ENCODE measurements around the gene ANKRD63. TPM values are rescaled to one million over a fixed set of nuclear protein-coding genes. Genes with fewer than 3 reads are reported as not detected.

ANKRD63 gene
- total RNA-seq, 1 experiment from 2014 or later, result not detected

DNA sequence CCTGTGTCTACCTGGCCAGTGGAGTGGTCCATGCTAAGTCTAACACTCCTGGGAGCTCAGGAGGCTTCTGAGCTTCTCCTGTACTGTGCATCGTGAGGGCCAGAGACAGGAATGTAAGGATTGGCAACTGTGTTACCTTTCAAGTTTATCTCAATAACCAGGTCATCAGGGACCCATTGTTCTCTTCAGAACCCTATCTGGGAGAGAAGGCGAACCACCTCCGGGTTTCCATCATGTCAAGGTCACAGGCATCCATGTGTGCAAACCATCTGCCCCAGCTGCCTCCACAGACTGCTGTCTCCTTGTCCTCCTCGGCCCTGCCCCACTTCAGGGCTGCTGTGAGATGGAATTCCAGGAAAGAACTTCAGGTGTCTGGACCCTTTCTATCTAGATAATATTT lies 5.9 kb downstream of the ANKRD63 start:
- no peaks in the 10 kb centered on the region for H3K9me3 ChIP-seq
- no peaks in the 10 kb centered on the region for H3K36me3 ChIP-seq
- H3K4me3 ChIP-seq, result no peak overlapping the region
- no peak for DNase-seq
- no peaks in the 10 kb centered on the region for H3K27me3 ChIP-seq

DNA sequence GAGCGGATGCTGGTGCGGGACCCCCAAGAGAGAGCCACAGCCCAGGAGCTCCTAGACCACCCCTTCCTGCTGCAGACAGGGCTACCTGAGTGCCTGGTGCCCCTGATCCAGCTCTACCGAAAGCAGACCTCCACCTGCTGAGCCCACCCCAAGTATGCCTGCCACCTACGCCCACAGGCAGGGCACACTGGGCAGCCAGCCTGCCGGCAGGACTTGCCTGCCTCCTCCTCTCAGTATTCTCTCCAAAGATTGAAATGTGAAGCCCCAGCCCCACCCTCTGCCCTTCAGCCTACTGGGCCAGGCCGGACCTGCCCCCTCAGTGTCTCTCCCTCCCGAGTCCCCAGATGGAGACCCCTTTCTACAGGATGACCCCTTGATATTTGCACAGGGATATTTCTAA lies 6.9 kb downstream of the ANKRD63 start:
- no peaks in the 10 kb centered on the region for H3K27me3 ChIP-seq
- H3K4me3 ChIP-seq, result no peak overlapping the region
- no peaks in the 10 kb centered on the region for H3K36me3 ChIP-seq
- DNase-seq, result no peak
- no peaks in the 10 kb centered on the region for H3K9me3 ChIP-seq

DNA sequence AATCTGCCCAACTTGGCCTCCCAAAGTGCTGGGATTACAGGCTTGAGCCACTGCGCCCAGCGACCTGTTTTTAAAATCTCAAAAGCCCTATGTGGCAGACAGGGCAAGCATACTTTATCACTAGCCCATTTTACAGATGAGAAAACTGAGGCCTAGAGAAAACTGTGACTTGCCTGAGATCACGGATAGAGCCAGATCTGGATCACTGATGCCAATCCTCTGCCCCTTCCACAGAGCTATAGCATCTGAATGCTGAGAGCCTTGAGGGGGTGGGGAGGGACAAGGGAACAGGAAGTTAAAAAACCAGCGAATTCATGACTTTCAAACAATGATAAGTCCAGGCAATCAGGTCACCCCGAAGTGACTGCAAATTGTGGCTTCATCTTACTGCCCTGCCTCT lies 7.3 kb downstream of the ANKRD63 start:
- Histone ChIP-seq H3K27me3 (no peaks in the 10 kb centered on the region), H3K36me3 (no peaks in the 10 kb centered on the region), H3K4me3 (no peak overlapping the region), H3K9me3 (no peaks in the 10 kb centered on the region)
- no peak for DNase-seq

DNA sequence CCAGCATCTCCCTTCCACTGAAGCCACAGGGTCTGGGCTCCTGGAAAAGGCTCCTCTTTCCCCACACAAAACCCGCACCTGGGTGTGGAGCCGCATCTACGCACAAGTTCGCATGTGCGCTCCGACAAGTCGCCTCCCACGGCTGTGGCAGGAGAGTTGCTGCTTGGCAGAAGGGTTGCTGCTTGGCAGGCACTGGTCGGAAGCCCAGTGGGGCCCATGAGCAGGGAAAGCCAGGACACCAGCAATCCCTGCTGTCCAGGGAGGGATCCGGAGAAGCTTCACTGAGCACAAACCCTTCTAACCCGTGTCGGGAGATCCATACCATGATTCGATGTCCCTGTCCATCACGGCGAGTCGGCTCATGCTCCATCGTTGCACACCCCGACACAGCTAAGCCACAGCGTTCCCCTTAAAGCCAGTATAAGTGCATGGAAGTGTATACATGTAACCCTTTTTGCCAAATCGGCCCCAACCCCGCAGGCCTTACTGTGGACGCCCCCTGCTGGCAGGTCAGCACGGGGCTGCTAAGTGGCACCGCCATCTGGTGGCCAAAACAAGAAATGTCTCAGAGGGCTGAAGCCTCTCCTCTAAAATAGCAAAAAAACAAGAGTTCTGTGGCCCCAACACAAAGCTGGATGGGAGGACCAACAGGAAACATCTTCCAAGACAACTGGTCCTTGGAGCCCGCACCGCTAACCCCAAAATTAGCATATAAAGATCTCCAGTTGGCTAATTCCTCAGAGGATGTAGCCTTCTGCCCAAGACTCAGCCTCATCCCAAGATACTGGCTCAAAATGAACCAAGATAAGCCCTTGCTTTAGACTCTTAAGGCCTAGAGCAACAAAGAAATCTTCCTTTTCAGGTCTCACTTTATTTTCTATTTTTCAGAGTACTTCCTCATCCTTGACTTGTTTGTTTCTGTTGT lies 8.3 kb downstream of the ANKRD63 start:
- Histone ChIP-seq H3K9me3 (no peaks in the 10 kb centered on the region), H3K27me3 (no peaks in the 10 kb centered on the region), H3K4me3 (no peak overlapping the region), H3K36me3 (no peaks in the 10 kb centered on the region)
- DNase-seq, result peak; percentile 64

DNA sequence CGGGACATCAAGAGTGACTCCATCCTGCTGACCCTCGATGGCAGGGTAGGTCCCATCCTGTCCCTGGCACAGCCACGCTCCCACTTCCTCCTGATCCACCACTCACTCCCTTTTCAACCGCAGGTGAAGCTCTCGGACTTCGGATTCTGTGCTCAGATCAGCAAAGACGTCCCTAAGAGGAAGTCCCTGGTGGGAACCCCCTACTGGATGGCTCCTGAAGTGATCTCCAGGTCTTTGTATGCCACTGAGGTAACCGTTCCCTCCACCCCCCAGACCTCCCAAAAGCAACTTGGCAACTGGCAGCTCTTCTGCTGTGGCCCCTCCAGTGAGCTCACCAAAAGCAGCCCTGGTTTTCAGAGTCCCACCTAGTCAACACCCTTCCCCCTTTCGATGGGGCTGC lies 9.4 kb downstream of the ANKRD63 start:
- Histone ChIP-seq H3K36me3 (no peaks in the 10 kb centered on the region), H3K4me3 (no peak overlapping the region), H3K9me3 (no peaks in the 10 kb centered on the region), H3K27me3 (no peaks in the 10 kb centered on the region)
- DNase-seq, result no peak

DNA sequence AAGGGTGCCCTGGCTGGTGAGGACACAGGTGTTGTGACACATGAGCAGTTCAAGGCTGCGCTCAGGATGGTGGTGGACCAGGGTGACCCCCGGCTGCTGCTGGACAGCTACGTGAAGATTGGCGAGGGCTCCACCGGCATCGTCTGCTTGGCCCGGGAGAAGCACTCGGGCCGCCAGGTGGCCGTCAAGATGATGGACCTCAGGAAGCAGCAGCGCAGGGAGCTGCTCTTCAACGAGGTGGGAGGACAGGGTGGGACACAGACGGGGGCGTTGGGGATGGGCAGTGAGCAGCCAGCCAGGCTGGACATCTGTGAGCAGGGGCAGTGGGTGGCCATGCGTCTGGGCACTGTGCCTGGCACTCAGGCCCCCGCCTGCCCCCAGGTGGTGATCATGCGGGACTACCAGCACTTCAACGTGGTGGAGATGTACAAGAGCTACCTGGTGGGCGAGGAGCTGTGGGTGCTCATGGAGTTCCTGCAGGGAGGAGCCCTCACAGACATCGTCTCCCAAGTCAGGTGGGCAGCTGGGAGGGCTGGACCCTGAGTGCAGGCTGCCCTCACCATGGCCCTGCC lies 10.3 kb downstream of the ANKRD63 start:
- H3K9me3 ChIP-seq, result no peaks in the 10 kb centered on the region
- no peaks in the 10 kb centered on the region for H3K36me3 ChIP-seq
- H3K4me3 ChIP-seq, result no peak overlapping the region
- no peak for DNase-seq
- no peaks in the 10 kb centered on the region for H3K27me3 ChIP-seq

DNA sequence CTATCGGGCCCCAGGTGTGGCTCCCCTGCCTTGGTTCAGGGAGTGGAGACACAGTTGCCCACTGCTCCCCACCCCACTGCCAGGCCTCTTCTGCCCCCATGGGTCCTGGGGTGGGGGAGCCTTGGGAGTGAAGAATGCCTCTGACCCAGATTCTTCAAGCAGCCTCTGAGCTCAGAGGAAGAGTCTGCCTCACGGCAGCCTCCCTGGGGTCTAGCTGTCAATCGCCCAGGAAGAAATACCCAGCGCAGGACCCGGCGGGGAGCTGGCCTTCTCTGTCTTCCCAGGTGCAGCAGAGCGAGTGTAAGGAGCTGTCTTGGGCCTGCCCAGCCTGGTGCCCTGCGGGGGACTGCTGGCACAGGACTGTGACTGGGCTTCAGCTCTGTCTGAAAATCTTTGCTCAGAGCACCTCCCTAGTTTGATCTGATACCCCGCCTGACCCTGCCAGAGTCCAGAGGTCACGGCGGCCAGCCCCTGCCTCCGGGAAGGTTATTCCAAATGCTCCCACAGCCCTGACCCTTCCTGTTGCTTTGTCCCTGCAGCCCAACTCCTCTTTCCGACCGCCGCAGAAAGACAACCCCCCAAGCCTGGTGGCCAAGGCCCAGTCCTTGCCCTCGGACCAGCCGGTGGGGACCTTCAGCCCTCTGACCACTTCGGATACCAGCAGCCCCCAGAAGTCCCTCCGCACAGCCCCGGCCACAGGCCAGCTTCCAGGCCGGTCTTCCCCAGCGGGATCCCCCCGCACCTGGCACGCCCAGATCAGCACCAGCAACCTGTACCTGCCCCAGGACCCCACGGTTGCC lies 11.0 kb downstream of the ANKRD63 start:
- no peak for DNase-seq
- no peak overlapping the region for H3K4me3 ChIP-seq
- no peaks in the 10 kb centered on the region for H3K27me3 ChIP-seq
- H3K9me3 ChIP-seq, result no peaks in the 10 kb centered on the region
- H3K36me3 ChIP-seq, result no peaks in the 10 kb centered on the region

DNA sequence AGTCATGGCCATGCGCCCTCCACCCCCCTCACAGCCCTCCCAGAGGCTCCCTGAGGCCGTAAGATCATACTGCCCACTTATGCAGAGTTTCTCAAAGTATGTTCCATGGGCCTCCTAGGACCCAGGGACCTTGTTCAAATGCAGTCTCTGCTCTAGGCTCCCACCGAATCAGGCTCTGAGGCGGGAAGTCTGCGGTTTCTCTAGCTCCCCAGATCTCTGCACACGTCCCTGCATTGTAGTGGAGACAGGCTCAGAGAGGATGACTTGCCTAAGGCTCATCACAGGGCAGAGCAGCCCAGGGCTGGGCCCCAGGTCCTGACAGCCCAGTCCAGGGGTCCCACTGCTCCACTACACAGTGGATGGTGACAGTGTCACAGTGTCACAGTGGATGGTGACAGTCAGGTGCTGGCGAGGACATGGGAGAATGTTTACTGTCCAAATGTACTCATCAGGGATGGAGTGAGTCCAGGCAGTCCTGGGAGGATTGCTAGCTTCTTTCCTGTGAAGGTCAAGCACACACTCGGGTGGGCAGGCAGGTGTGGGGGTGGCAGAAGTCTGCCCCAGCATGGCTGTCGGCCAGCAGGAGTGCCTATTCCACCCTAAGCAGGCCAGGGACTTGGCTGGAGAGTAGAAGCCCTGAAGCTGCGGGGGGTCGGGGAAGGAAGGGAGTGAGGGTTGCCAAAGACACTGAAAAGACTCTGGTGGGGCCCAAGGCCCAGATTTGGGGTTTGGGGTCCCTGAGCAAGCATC lies 12.4 kb downstream of the ANKRD63 start:
- Histone ChIP-seq H3K27me3 (no peaks in the 10 kb centered on the region), H3K36me3 (no peaks in the 10 kb centered on the region), H3K4me3 (no peak overlapping the region), H3K9me3 (no peaks in the 10 kb centered on the region)
- DNase-seq, result no peak

DNA sequence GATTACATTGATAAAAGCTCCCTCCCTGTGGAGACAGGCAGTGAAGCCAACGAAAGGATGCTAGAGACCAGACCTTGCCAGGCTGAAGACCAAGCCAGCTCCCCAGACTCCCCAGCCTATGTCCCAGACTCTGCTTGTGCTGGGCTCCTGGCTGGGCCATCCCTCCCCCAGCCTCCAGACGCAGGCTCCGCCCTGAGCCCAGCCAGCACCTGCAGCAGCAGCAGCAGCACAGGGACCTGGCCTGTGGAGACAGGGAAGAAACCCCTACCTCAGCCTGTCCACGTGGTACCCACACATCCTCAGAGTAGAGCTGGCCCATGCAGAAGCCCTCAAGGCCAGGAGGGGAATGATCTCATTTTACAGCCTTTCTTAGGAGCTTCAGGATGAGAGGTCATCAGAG lies 13.3 kb downstream of the ANKRD63 start:
- Histone ChIP-seq H3K36me3 (no peaks in the 10 kb centered on the region), H3K4me3 (no peak overlapping the region), H3K27me3 (no peaks in the 10 kb centered on the region), H3K9me3 (no peaks in the 10 kb centered on the region)
- DNase-seq, result no peak

DNA sequence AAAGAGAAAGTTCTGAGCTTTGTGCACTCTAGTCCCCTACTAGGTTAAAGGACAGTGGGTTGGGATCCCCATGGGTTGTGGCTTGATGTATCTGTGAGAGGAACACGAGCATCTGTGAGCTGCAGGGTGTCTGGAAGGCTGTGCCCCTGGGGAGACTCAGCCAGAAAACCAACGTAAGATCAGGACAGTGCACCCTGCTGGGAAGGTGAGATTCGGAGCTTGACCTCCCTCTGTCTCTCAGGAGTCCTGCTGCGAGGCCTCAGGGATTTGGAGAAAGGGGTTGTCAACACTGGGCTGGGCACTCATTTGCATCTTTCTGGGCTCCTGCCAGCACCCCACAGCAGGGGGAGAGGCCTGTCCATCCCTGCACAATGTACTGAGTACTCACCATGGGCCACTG lies 15.2 kb downstream of the ANKRD63 start:
- no peak overlapping the region for H3K4me3 ChIP-seq
- DNase-seq, result no peak
- H3K9me3 ChIP-seq, result no peaks in the 10 kb centered on the region
- H3K27me3 ChIP-seq, result no peaks in the 10 kb centered on the region
- H3K36me3 ChIP-seq, result no peaks in the 10 kb centered on the region

DNA sequence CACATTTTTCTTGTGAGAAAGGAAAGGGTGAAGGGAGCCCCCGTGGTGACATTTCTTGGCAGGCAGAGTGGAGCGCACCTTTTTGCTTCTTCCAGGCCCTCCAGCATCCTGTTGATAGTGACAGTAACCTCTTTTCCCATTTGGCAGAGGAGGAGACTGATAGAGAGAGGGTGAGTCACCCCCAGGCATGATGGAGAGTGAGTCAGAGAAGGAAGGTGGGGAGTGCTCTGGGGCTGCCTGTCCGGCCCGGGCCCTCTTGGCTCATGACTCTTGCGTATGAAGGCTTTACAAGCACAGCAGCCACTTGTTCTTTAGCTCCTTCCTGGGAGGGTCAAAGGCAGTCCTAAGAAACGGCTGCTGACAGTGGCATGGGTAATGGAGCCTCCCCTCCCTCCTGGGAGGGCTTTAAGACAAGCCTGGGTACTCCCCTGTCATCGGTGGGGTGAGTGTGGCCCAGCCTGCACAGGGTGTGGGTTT lies 16.0 kb downstream of the ANKRD63 start:
- no peaks in the 10 kb centered on the region for H3K27me3 ChIP-seq
- no peak overlapping the region for H3K4me3 ChIP-seq
- H3K36me3 ChIP-seq, result no peaks in the 10 kb centered on the region
- DNase-seq, result peak; percentile 94
- no peaks in the 10 kb centered on the region for H3K9me3 ChIP-seq

DNA sequence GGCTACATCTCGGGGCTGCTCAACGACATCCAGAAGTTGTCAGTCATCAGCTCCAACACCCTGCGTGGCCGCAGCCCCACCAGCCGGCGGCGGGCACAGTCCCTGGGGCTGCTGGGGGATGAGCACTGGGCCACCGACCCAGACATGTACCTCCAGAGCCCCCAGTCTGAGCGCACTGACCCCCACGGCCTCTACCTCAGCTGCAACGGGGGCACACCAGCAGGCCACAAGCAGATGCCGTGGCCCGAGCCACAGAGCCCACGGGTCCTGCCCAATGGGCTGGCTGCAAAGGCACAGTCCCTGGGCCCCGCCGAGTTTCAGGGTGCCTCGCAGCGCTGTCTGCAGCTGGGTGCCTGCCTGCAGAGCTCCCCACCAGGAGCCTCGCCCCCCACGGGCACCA lies 17.0 kb downstream of the ANKRD63 start:
- H3K4me3 ChIP-seq, result no peak overlapping the region
- no peaks in the 10 kb centered on the region for H3K27me3 ChIP-seq
- H3K36me3 ChIP-seq, result no peaks in the 10 kb centered on the region
- no peaks in the 10 kb centered on the region for H3K9me3 ChIP-seq
- no peak for DNase-seq

DNA sequence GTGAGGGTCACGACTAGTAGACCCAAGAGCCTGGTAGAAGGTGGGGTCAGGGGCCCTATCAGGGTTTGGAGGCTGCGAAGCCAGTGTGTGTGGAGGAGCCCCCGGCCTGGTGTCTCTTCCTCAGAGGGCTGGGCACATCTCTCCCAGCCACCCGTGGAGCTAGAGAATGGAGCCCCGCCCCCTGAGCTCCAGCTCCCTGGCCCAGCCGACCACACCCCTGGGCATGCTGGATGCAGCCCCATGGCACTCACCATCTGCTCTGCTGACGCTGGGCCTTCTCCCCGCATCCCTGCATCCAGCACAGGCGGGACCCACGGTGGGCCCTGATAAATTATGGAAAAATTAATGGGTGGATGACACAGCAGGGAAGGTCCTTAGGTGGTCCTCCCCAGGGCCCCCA lies 17.5 kb downstream of the ANKRD63 start:
- H3K4me3 ChIP-seq, result no peak overlapping the region
- no peaks in the 10 kb centered on the region for H3K36me3 ChIP-seq
- no peaks in the 10 kb centered on the region for H3K27me3 ChIP-seq
- DNase-seq, result no peak
- H3K9me3 ChIP-seq, result no peaks in the 10 kb centered on the region

DNA sequence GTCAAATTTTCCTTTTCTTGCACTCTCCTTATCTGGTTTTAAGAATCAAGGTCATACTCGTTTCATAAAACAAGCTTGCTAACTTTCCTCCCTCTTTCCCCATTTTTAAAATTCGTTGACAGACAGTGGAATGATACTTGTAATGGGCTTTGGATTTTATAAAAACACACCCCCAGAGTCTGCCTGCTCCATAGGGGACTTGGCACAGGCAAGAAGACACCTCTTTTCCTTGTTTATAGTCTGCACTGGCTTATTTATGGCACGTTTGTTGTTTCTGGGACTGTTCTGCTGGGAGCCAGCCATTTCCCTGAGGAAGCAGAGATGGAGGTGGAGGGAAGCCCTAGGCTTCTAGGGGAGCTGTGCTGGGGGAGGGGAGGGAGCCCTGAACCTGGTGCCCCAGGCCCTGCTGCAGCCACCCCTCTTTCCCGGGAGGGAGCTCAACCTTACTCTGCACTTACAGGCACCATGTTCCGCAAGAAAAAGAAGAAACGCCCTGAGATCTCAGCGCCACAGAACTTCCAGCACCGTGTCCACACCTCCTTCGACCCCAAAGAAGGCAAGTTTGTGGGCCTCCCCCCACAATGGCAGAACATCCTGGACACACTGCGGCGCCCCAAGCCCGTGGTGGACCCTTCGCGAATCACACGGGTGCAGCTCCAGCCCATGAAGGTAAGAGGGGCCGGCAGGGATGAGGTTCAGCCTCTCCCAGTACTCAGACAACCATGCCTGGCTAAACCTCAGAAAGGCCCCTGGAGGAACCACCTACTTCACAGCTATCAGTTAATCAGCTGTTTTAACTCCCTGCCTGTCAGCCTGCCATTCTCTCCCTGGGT lies 18.3 kb downstream of the ANKRD63 start:
- Histone ChIP-seq H3K27me3 (no peaks in the 10 kb centered on the region), H3K9me3 (no peaks in the 10 kb centered on the region), H3K36me3 (no peaks in the 10 kb centered on the region), H3K4me3 (no peak overlapping the region)
- peak; percentile 29 for DNase-seq

DNA sequence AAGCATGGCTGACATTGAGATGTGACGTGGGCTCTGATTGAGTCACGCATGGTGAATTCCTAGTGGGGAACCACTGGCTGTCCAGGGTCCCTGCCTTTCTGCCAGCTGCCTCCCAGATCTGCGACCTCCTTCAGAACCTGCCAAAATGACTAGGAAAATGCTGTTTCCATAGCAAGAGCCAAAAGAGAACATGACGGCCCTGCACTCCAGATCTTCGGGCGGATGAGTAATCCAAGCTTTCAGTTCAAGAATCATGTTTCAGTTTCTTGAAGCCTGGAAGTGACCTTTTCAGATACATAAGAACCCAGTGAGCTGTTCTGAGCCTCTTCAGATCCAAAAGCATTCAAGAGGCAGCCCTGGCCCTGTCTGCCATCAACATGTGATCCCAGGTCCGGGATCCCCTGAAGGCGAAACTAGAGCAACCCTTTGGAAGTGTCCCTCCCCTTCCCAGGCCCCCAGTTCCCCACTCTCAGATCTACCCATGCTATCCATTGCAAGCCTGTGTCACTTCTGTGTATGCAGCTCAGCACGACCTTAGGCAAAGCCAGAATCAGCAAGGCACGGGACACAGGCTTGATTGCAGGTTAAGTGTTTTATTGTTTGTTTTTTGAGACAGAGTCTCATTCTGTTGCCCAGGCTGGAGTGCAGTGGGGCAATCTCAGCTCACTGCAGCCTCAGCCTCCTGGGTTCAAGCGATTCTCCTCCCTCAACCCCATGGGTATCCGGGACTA lies 19.7 kb downstream of the ANKRD63 start:
- H3K36me3 ChIP-seq, result no peaks in the 10 kb centered on the region
- peak; percentile 40 for DNase-seq
- H3K4me3 ChIP-seq, result no peak overlapping the region
- H3K9me3 ChIP-seq, result no peaks in the 10 kb centered on the region
- H3K27me3 ChIP-seq, result no peaks in the 10 kb centered on the region
